Type B pancreatic cell (in vitro differentiated cells): ENCODE measurements around the gene USH1C. TPM values are rescaled to one million over a fixed set of nuclear protein-coding genes. Genes with fewer than 3 reads are reported as not detected.

Source experiments
- DNase-seq: peaks from one replicate; pipeline ENCODE4 v3.0.0; 2021; ENCODE audit warnings: mixed read lengths; ENCODE audit not compliant: unreplicated experiment; ENCODE audit errors: extremely low spot score
- H3K27ac Mint-ChIP-seq: 2 replicates; pipeline ENCODE4 v1.8.0; 2021; ENCODE audit warnings: mild to moderate bottlenecking, mixed read lengths
- H3K27me3 Mint-ChIP-seq: 2 replicates; pipeline ENCODE4 v1.8.0; 2021; ENCODE audit warnings: mixed read lengths
- H3K36me3 Mint-ChIP-seq: 2 replicates; pipeline ENCODE4 v1.8.0; 2021; ENCODE audit warnings: mixed read lengths
- H3K4me1 Mint-ChIP-seq: one replicate; pipeline ENCODE4 v1.8.0; 2021; ENCODE audit warnings: mixed read lengths; ENCODE audit not compliant: unreplicated experiment
- H3K4me3 Mint-ChIP-seq: 2 replicates; pipeline ENCODE4 v1.8.0; 2021; ENCODE audit warnings: mild to moderate bottlenecking, mixed read lengths
- H3K9me3 Mint-ChIP-seq: 2 replicates; pipeline ENCODE4 v1.8.0; 2021; ENCODE audit warnings: mixed read lengths
- CTCF ChIP-seq: fragments of 200-600 bp; sonication (generic); conservative IDR thresholded peaks from 2 replicates; pipeline ENCODE4 v1.5.0; 2021; ENCODE audit warnings: antibody characterized with exemption, mild to moderate bottlenecking
- total RNA-seq: library from RNA; stranded (reverse); gene quantifications from 2 replicates; pipeline ENCODE4 v1.2.1, GENCODE V29; 2021; ENCODE audit warnings: low replicate concordance

Gene USH1C
- total RNA-seq, 1 donor from 2014 or later = 21.8 TPM

GRCh38 chr11:17538731-17539130, 5.5 kb downstream of the USH1C start:
- Mint-ChIP-seq H3K4me3 (no peak overlapping the region), H3K9me3 (no peaks in the 10 kb centered on the region), H3K4me1 (peaks cover 24% of the 10 kb centered on the region), H3K27ac (no peak overlapping the region), H3K27me3 (peaks cover 13% of the 10 kb centered on the region), H3K36me3 (no peaks in the 10 kb centered on the region)
- TF ChIP-seq CTCF = no peak
- no peak for DNase-seq

- no peak for TF ChIP-seq CTCF
- Mint-ChIP-seq H3K27me3 (peaks cover 11% of the 10 kb centered on the region), H3K9me3 (no peaks in the 10 kb centered on the region), H3K36me3 (no peaks in the 10 kb centered on the region), H3K4me3 (no peak overlapping the region), H3K4me1 (peaks cover 22% of the 10 kb centered on the region), H3K27ac (no peak overlapping the region)
- no peak for DNase-seq
These were observed 6.2 kb downstream of the USH1C start for GRCh38 chr11:17538054-17538453.

GRCh38 chr11:17537261-17537660, 7.0 kb downstream of the USH1C start:
- Mint-ChIP-seq H3K4me3 (no peak overlapping the region), H3K27me3 (peaks cover 13% of the 10 kb centered on the region), H3K27ac (no peak overlapping the region), H3K4me1 (peaks cover 16% of the 10 kb centered on the region), H3K36me3 (no peaks in the 10 kb centered on the region), H3K9me3 (no peaks in the 10 kb centered on the region)
- TF ChIP-seq CTCF = no peak
- no peak for DNase-seq

GRCh38 chr11:17535488-17535887, 8.7 kb downstream of the USH1C start:
- Mint-ChIP-seq H3K9me3 (no peaks in the 10 kb centered on the region), H3K36me3 (no peaks in the 10 kb centered on the region), H3K27ac (no peak overlapping the region), H3K4me1 (peaks cover 11% of the 10 kb centered on the region), H3K27me3 (peaks cover 13% of the 10 kb centered on the region), H3K4me3 (no peak overlapping the region)
- DNase-seq = no peak
- TF ChIP-seq CTCF = no peak

- Mint-ChIP-seq H3K9me3 (no peaks in the 10 kb centered on the region), H3K4me1 (peaks cover 24% of the 10 kb centered on the region), H3K4me3 (no peak overlapping the region), H3K36me3 (no peaks in the 10 kb centered on the region), H3K27me3 (peaks cover 15% of the 10 kb centered on the region), H3K27ac (no peak overlapping the region)
- no peak for DNase-seq
- no peak for TF ChIP-seq CTCF
These were observed 10.3 kb downstream of the USH1C start for GRCh38 chr11:17533778-17534415.

GRCh38 chr11:17533341-17533740, 10.9 kb downstream of the USH1C start:
- Mint-ChIP-seq H3K4me3 (no peak overlapping the region), H3K9me3 (no peaks in the 10 kb centered on the region), H3K27me3 (peaks cover 15% of the 10 kb centered on the region), H3K27ac (no peak overlapping the region), H3K4me1 (peaks cover 24% of the 10 kb centered on the region), H3K36me3 (no peaks in the 10 kb centered on the region)
- TF ChIP-seq CTCF = no peak
- no peak for DNase-seq
